Measurements from ENCODE around the gene CACNB4. TPM values are rescaled to one million over a fixed set of nuclear protein-coding genes. Genes with fewer than 3 reads are reported as not detected.
"Not testable (repeated sequence)": the region's sequence is repeated elsewhere in the genome, so short reads cannot be mapped to it uniquely, and the experiment has no call there.

The CACNB4 gene
- total and polyA plus RNA-seq, 2 of the 4 experiments (the other 2 are of a cell fraction), result 0.12 to 0.36 TPM

DNA sequence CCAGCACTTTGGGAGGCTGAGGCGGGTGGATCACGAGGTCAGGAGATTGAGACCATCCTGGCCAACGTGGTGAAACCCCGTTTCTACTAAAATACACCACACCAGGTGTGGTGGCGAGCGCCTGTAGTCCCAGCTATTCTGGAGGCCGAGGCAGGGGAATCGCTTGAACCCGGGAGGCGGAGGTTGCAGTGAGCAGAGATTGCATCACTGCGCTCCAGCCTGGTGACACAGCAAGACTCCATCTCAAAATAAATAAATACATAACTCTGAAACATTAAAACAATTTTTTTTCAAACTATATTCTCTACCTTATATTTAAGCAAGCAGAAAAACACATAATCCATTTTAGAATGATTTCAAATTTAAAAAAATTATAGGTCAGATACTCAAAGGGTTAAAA lies 77.8 kb downstream of the CACNB4 start:
- DNase-seq; H2AK5ac ChIP-seq (ENCODE audit: low read depth, low read length); H3K27me3 ChIP-seq (ENCODE audit: control insufficient read depth, insufficient read depth, low read length); H2BK120ac ChIP-seq (ENCODE audit: low read depth, low read length); H3K4me2 ChIP-seq (ENCODE audit: low read depth, low read length); H2AK9ac ChIP-seq (replicated peaks; ENCODE audit: low read depth, low read length, poor library complexity); H3K9me3 ChIP-seq (ENCODE audit: control insufficient read depth, insufficient read depth, low read length); H3K4me1 ChIP-seq (ENCODE audit: control insufficient read depth, insufficient read depth, low read length); H2BK20ac ChIP-seq (ENCODE audit: low read depth, low read length); H3K9ac ChIP-seq (ENCODE audit: low read depth, low read length); H3K4me3 ChIP-seq (ENCODE audit: insufficient read depth, low read depth, low read length); intact Hi-C loops (cut with micrococcal nuclease); ATAC-seq (ENCODE audit: low read depth); H3K79me1 ChIP-seq (ENCODE audit: low read depth in 1 of 2, low read length in 2 of 2); POLR2A ChIA-PET (ENCODE audit: unreplicated experiment); BruUV-seq (replicated peaks); in situ Hi-C loops (cut with MboI; ENCODE audit: low sequenced_read_pairs); dilution Hi-C loops (cut with HindIII; ENCODE audit: low sequenced_read_pairs, unreplicated experiment); H3K9me1 ChIP-seq (ENCODE audit: insufficient read depth, low read length); H3K27ac ChIP-seq (ENCODE audit: insufficient read depth, low read length); H3K4ac ChIP-seq (ENCODE audit: low read depth, low read length); CTCF ChIA-PET; H4K91ac ChIP-seq (ENCODE audit: insufficient read depth, low read depth, low read length); H3K36me3 ChIP-seq (ENCODE audit: control insufficient read depth, insufficient read depth, low read length); H2BK5ac ChIP-seq (ENCODE audit: low read depth, low read length, poor library complexity, severe bottlenecking); H3K56ac ChIP-seq (ENCODE audit: extremely low read depth, insufficient read depth, low read length); H4K20me1 ChIP-seq (ENCODE audit: insufficient read depth, low read length); H2BK15ac ChIP-seq (ENCODE audit: low read depth, low read length); H3K14ac ChIP-seq (replicated peaks; ENCODE audit: low read depth, low read length); H4K5ac ChIP-seq (ENCODE audit: low read depth, low read length); H4K8ac ChIP-seq (ENCODE audit: low read depth in 2 of 2, low read length in 2 of 2); H3K23ac ChIP-seq (ENCODE audit: low read depth, low read length); H2AFZ ChIP-seq (replicated peaks; ENCODE audit: low read length, poor library complexity); H3K18ac ChIP-seq (ENCODE audit: low read depth, low read length): not testable (repeated sequence)
- no CpG with 5 or more reads among the region's 11 CpGs for WGBS, 2 experiments (ENCODE audit: extremely low coverage in 2 of 2, insufficient read length in 1 of 2)
